ENCODE measurements around the gene SH3TC2.

The SH3TC2 gene

DNA sequence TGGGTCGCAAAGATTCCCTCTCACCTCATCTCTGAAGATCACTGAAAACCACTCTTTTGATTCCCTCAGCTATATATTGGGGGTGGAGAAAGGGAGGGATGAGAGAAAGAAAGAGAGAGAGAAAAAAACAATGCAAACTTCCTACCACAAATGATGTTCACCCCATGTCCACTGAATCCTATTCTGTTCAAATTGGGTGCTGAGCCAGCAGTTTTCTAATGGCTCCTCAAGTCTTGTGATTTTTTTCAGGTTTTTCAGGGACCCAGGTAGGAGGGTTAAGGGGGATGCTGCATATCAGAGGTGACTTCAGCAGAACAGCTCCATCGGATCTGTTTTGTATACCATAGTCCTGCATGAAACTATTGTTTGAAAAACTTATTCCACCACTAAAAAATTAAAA, 95.9 kb downstream of the SH3TC2 start:
- TF ChIP-seq EZH2 (IDR thresholded peaks at IDR 0.05) (no peak), FOXP2 (optimal IDR thresholded peaks at IDR 0.05; ENCODE audit: control extremely low read depth, extremely low read length, insufficient read depth) (no peak), POLR2AphosphoS5 (IDR thresholded peaks at IDR 0.05; ENCODE audit: borderline replicate concordance, low read depth, low read length) (no peak)
- Histone ChIP-seq H3K9me3 (ENCODE audit: low read depth, low read length) (no peaks in the 10 kb centered on the region), H3K4me3 (no peak overlapping the region), H3K27ac (no peak overlapping the region), H3K36me3 (ENCODE audit: insufficient read depth, low read length) (no peaks in the 10 kb centered on the region), H3K9ac (ENCODE audit: insufficient read length) (no peak overlapping the region)
- DNase-seq (ENCODE audit: low read depth, low spot score): no peak

GRCh38 chr5:148966348-148966747, 96.5 kb downstream of the SH3TC2 start:
- H3K9me3 ChIP-seq (ENCODE audit: low read depth, low read length): no peaks in the 10 kb centered on the region
- H3K9ac ChIP-seq (ENCODE audit: insufficient read length): no peak overlapping the region
- no peak for DNase-seq (ENCODE audit: low read depth, low spot score)
- H3K36me3 ChIP-seq (ENCODE audit: insufficient read depth, low read length): no peaks in the 10 kb centered on the region
- H3K4me3 ChIP-seq: no peak overlapping the region
- TF ChIP-seq FOXP2 (optimal IDR thresholded peaks at IDR 0.05; ENCODE audit: control extremely low read depth, extremely low read length, insufficient read depth) (no peak), EZH2 (IDR thresholded peaks at IDR 0.05) (no peak), POLR2AphosphoS5 (IDR thresholded peaks at IDR 0.05; ENCODE audit: borderline replicate concordance, low read depth, low read length) (no peak)
- H3K27ac ChIP-seq: no peak overlapping the region

DNA sequence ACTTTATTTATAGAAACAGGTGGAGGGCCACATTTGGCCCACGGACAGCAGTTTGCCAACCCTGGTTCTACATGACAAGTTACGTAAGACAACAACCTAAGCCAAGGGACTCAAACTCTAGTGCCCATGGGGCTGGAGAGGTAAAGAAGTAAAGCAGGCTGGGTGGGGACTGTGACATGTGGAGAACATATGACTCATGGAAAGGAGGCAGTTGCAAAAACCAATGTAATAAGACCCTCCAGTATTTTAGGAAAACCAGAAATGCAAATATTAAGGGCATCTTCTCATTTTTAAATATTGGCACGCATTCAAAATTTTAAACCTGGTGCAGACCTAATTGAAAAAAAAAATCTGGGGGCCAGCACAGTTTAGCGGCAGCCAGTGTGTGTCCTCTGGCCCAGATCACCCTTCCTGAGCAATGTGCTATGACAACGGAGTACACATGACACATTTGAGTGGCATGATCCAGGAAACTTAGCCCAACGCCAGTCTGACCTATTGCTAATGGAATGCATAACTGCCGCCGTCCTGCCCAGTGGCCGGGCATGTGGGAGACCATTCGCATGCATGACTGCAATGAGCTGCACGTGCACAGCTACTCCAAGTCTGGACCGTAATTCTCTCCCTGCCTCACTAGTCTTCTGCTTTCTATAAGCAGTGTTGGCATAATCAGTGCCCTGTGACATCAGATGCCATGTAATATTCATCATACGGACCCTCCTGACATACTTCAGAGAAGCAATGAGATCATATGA, 97.2 kb downstream of the SH3TC2 start:
- no peak overlapping the region for H3K27ac ChIP-seq
- DNase-seq (ENCODE audit: low read depth, low spot score): no peak
- no peaks in the 10 kb centered on the region for H3K36me3 ChIP-seq (ENCODE audit: insufficient read depth, low read length)
- H3K9ac ChIP-seq (ENCODE audit: insufficient read length): no peak overlapping the region
- no peak for TF ChIP-seq POLR2AphosphoS5 (IDR thresholded peaks at IDR 0.05; ENCODE audit: borderline replicate concordance, low read depth, low read length)
- TF ChIP-seq EZH2 (IDR thresholded peaks at IDR 0.05): no peak
- no peak for TF ChIP-seq FOXP2 (optimal IDR thresholded peaks at IDR 0.05; ENCODE audit: control extremely low read depth, extremely low read length, insufficient read depth)
- H3K4me3 ChIP-seq: no peak overlapping the region
- H3K9me3 ChIP-seq (ENCODE audit: low read depth, low read length): no peaks in the 10 kb centered on the region

DNA sequence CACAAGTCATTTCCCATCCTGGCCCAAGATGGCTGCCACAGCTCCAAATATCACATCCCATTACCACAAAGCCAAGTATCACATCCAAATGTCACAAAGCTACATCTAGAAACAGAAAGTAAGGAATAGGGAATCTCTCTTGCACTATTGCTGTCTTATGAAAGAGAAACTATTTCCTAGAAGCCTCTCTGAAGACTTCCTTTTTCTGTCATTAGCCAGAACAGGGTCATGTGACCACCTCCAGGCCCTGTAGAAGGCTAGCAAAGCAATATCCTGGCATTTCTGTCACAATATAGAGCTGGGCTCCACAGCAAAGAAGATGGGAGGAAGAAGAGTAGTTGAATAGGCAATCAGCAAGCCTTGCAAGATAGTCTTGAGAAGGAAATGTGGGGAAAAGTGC, 99.2 kb downstream of the SH3TC2 start:
- no peak overlapping the region for H3K9ac ChIP-seq (ENCODE audit: insufficient read length)
- DNase-seq (ENCODE audit: low read depth, low spot score): no peak
- H3K4me3 ChIP-seq: no peak overlapping the region
- TF ChIP-seq EZH2 (IDR thresholded peaks at IDR 0.05) (no peak), POLR2AphosphoS5 (IDR thresholded peaks at IDR 0.05; ENCODE audit: borderline replicate concordance, low read depth, low read length) (no peak), FOXP2 (optimal IDR thresholded peaks at IDR 0.05; ENCODE audit: control extremely low read depth, extremely low read length, insufficient read depth) (no peak)
- no peak overlapping the region for H3K27ac ChIP-seq
- H3K36me3 ChIP-seq (ENCODE audit: insufficient read depth, low read length): no peaks in the 10 kb centered on the region
- H3K9me3 ChIP-seq (ENCODE audit: low read depth, low read length): no peaks in the 10 kb centered on the region

- no peak for TF ChIP-seq FOXP2 (optimal IDR thresholded peaks at IDR 0.05; ENCODE audit: control extremely low read depth, extremely low read length, insufficient read depth)
- TF ChIP-seq POLR2AphosphoS5 (IDR thresholded peaks at IDR 0.05; ENCODE audit: borderline replicate concordance, low read depth, low read length): no peak
- no peak for TF ChIP-seq EZH2 (IDR thresholded peaks at IDR 0.05)
- Histone ChIP-seq H3K36me3 (ENCODE audit: insufficient read depth, low read length) (no peaks in the 10 kb centered on the region), H3K27ac (no peak overlapping the region), H3K4me3 (no peak overlapping the region), H3K9me3 (ENCODE audit: low read depth, low read length) (no peaks in the 10 kb centered on the region), H3K9ac (ENCODE audit: insufficient read length) (no peak overlapping the region)
- DNase-seq (ENCODE audit: low read depth, low spot score): no peak
Observed at GRCh38 chr5:148962761-148963324, 100.0 kb downstream of the SH3TC2 start.

- no peak for TF ChIP-seq POLR2AphosphoS5 (IDR thresholded peaks at IDR 0.05; ENCODE audit: borderline replicate concordance, low read depth, low read length)
- no peak for TF ChIP-seq FOXP2 (optimal IDR thresholded peaks at IDR 0.05; ENCODE audit: control extremely low read depth, extremely low read length, insufficient read depth)
- no peak for TF ChIP-seq EZH2 (IDR thresholded peaks at IDR 0.05)
- Histone ChIP-seq H3K36me3 (ENCODE audit: insufficient read depth, low read length) (no peaks in the 10 kb centered on the region), H3K27ac (no peak overlapping the region), H3K9me3 (ENCODE audit: low read depth, low read length) (no peaks in the 10 kb centered on the region), H3K4me3 (no peak overlapping the region), H3K9ac (ENCODE audit: insufficient read length) (no peak overlapping the region)
- DNase-seq (ENCODE audit: low read depth, low spot score): no peak
Observed at GRCh38 chr5:148962200-148962550, 100.7 kb downstream of the SH3TC2 start.

GRCh38 chr5:148961261-148962199, 101.3 kb downstream of the SH3TC2 start:
- Histone ChIP-seq H3K27ac (no peak overlapping the region), H3K36me3 (ENCODE audit: insufficient read depth, low read length) (no peaks in the 10 kb centered on the region), H3K9me3 (ENCODE audit: low read depth, low read length) (no peaks in the 10 kb centered on the region), H3K9ac (ENCODE audit: insufficient read length) (no peak overlapping the region), H3K4me3 (no peak overlapping the region)
- TF ChIP-seq POLR2AphosphoS5 (IDR thresholded peaks at IDR 0.05; ENCODE audit: borderline replicate concordance, low read depth, low read length) (no peak), EZH2 (IDR thresholded peaks at IDR 0.05) (no peak)
- no peak for DNase-seq (ENCODE audit: low read depth, low spot score)

DNA sequence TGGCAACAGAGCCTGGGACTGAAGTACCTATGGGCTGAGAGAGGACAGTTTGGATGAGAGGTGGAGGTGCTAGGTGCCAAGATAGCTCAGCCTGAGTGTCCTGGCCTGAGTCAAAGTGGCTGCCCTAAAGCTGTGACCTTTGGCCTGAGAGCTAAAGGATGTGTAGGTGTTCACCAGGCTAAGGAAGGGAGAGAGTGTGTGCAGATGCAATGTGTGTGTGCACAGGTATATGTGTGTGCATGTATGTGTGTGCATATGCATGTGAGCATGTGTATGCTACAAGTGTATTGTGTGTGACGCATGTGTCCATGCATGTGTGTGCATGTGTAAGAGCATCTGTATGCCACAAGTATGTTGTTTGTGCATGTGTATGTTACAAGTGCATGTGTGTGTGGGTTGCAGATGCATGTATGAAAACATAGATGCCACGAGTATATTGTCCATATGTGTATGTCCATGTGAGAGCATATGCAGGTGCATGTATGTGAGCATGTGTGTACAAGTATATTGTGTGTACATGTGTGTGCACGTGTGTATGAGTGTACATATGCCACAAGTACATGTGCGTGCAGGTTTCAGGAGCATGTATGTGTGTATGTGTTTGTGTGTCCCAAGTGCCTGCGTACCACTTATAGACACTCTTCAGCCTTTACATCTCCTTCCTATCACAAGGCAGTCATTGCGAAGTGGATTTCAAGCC, 102.6 kb downstream of the SH3TC2 start:
- Histone ChIP-seq H3K9ac (ENCODE audit: insufficient read length) (no peak overlapping the region), H3K9me3 (ENCODE audit: low read depth, low read length) (no peaks in the 10 kb centered on the region), H3K4me3 (no peak overlapping the region), H3K27ac (no peak overlapping the region), H3K36me3 (ENCODE audit: insufficient read depth, low read length) (no peaks in the 10 kb centered on the region)
- TF ChIP-seq EZH2 (IDR thresholded peaks at IDR 0.05) (no peak), FOXP2 (optimal IDR thresholded peaks at IDR 0.05; ENCODE audit: control extremely low read depth, extremely low read length, insufficient read depth) (no peak), POLR2AphosphoS5 (IDR thresholded peaks at IDR 0.05; ENCODE audit: borderline replicate concordance, low read depth, low read length) (no peak)
- DNase-seq (ENCODE audit: low read depth, low spot score): no peak
